Stomach (tissue), 9 donors: ENCODE results near the gene CRISPLD2. TPM values are rescaled to one million over a fixed set of nuclear protein-coding genes. Genes with fewer than 3 reads are reported as not detected.

Experiments used
- DNase-seq, 2 donors: peaks; one replicate each; pipeline versions ENCODE4 v3.0.0 to v3.0.0-alpha.2; 2013 to 2019
- H3K27ac ChIP-seq, 5 donors: fragments of 200-600 bp in 4 of 5; sonication (generic) in 4 of 5; one replicate each; pipeline ENCODE4 v1.5.1; 2013 to 2019; ENCODE audit warnings: mild to moderate bottlenecking in 1 of 5, moderate library complexity in 1 of 5
- H3K27me3 ChIP-seq, 3 donors: fragments of 200-600 bp; sonication (generic); one replicate each; pipeline ENCODE4 v1.5.1; 2017 to 2019; ENCODE audit warnings: mixed run types in 1 of 3
- H3K36me3 ChIP-seq, 4 donors: fragments of 200-600 bp; sonication (generic); 1 replicate in 3 of 4; 2 replicates in 1 of 4; pipeline ENCODE4 v1.5.1; 2016 to 2019
- H3K4me1 ChIP-seq, 4 donors: fragments of 200-600 bp; sonication (generic); one replicate each; pipeline ENCODE4 v1.5.1; 2016 to 2019
- H3K4me3 ChIP-seq, 4 donors: fragments of 200-600 bp; sonication (generic) in 3 of 4; one replicate each; pipeline ENCODE4 v1.5.1; 2016 to 2019; ENCODE audit warnings: mild to moderate bottlenecking in 1 of 4
- H3K9me3 ChIP-seq, 4 donors: fragments of 200-600 bp; sonication (generic); one replicate each; pipeline ENCODE4 v1.5.1; 2016 to 2019
- CTCF ChIP-seq, 7 experiments: fragments of 450-650 bp in 4 of 7; fragments of 200-600 bp in 3 of 7; sonication (generic) in 3 of 7; IDR thresholded peaks; one replicate each; pipeline ENCODE4 v1.5.1; 2016 to 2019; ENCODE audit warnings: antibody characterized with exemption in 7 of 7, control low read depth in 2 of 7, mild to moderate bottlenecking in 1 of 7
- EP300 ChIP-seq: sonication (generic); formaldehyde crosslinking; IDR thresholded peaks from one replicate; pipeline ENCODE4 v1.6.1; 2017; ENCODE audit warnings: antibody characterized with exemption
- POLR2A ChIP-seq, 4 donors: fragments of 450-650 bp; IDR thresholded peaks; one replicate each; pipeline ENCODE4 v1.6.1; 2016; ENCODE audit warnings: antibody characterized with exemption in 4 of 4, control low read depth in 2 of 4, mild to moderate bottlenecking in 1 of 4, moderate library complexity in 1 of 4
- POLR2AphosphoS5 ChIP-seq, 3 donors: sonication (generic); formaldehyde crosslinking; IDR thresholded peaks; one replicate each; pipeline ENCODE4 v1.6.1; 2016; ENCODE audit warnings: antibody characterized with exemption in 3 of 3
- WGBS, 5 donors: extraction: QIAGEN DNeasy Blood & Tissue Kit in 3 of 5; methylation state at CpG; one replicate each; pipeline versions ENCODE4 v1.1.5 to v1.1.7; 2013 to 2018; 5-methylcytosine and 5-hydroxymethylcytosine counted together
- intact Hi-C: fragments of 100-400 bp; cut with DNase I; formaldehyde crosslinking; loops from one replicate; pipeline ENCODE4 v1.15.1; 2023; ENCODE audit warnings: low total_unique reads
- polyA plus RNA-seq, 3 donors: library from polyadenylated mRNA; stranded (reverse); fragments of 200-250 nt; gene quantifications; one replicate each; pipeline ENCODE4 v1.2.3, GENCODE V29; 2013
- total RNA-seq, 5 donors: library from RNA; depleted of rRNA; stranded (reverse); fragments of >200 nt; gene quantifications; one replicate each; pipeline versions ENCODE4 v1.1.0 to v1.2.3, GENCODE V29; 2014 to 2016
- donor health status: healthy with polysubstance abuse.
- donor health status: Bipolar disorder and iron deficiency.
- donor health status: healthy.

Gene CRISPLD2
- total and polyA plus RNA-seq, 8 donors, result 18.3 to 242 (median 95.8) TPM

- intact Hi-C loops, result no loop called here
- DNase-seq, result no peak
- Histone ChIP-seq H3K36me3 (peaks cover 42 to 99% (median 97%) of the 10 kb centered on the region in 4 donors), H3K4me3 (no peak overlapping the region), H3K4me1 (peaks cover 0 to 9% (median 4%) of the 10 kb centered on the region in 4 donors), H3K27me3 (no peaks in the 10 kb centered on the region), H3K9me3 (peaks cover 2 to 20% (median 16%) of the 10 kb centered on the region in 4 donors), H3K27ac (no peak overlapping the region)
- TF ChIP-seq EP300 (no peak), CTCF (IDR thresholded peaks at IDR 0.05) (no peak), POLR2A (IDR thresholded peaks at IDR 0.05) (no peak), POLR2AphosphoS5 (IDR thresholded peaks at IDR 0.05) (no peak)
- 90 to 98% (median 96%) methylated on average over 2 of the region's 2 CpGs for WGBS, 5 donors
Measured at GRCh38 chr16:84859681-84860080, 39.9 kb downstream of the CRISPLD2 start.

- no peak overlapping the region for H3K27ac ChIP-seq
- no peak for DNase-seq
- H3K36me3 ChIP-seq, result peaks cover 35 to 96% (median 93%) of the 10 kb centered on the region in 4 donors
- 92 to 97% (median 95%) methylated on average over 9 of the region's 9 CpGs for WGBS, 5 donors
- TF ChIP-seq POLR2AphosphoS5 (IDR thresholded peaks at IDR 0.05) (no peak), CTCF (IDR thresholded peaks at IDR 0.05) (no peak), POLR2A (IDR thresholded peaks at IDR 0.05) (no peak), EP300 (no peak)
- peaks cover 2 to 20% (median 16%) of the 10 kb centered on the region in 4 donors for H3K9me3 ChIP-seq
- H3K4me3 ChIP-seq, result no peak overlapping the region
- intact Hi-C loops, result no loop called here
- no peaks in the 10 kb centered on the region for H3K27me3 ChIP-seq
- peaks cover 0 to 9% (median 4%) of the 10 kb centered on the region in 4 donors for H3K4me1 ChIP-seq
Measured at GRCh38 chr16:84860383-84860782, 40.6 kb downstream of the CRISPLD2 start.

- intact Hi-C loops, result no loop called here
- no peak overlapping the region for H3K27ac ChIP-seq
- H3K4me1 ChIP-seq, result peaks cover 0 to 9% (median 4%) of the 10 kb centered on the region in 4 donors
- H3K36me3 ChIP-seq, result peaks cover 30 to 88% (median 85%) of the 10 kb centered on the region in 4 donors
- no peak for TF ChIP-seq CTCF (IDR thresholded peaks at IDR 0.05)
- TF ChIP-seq POLR2AphosphoS5 (IDR thresholded peaks at IDR 0.05), result no peak
- TF ChIP-seq POLR2A (IDR thresholded peaks at IDR 0.05), result no peak
- TF ChIP-seq EP300, result no peak
- H3K9me3 ChIP-seq, result peaks cover 2 to 20% (median 16%) of the 10 kb centered on the region in 4 donors
- no peak overlapping the region for H3K4me3 ChIP-seq
- no peaks in the 10 kb centered on the region for H3K27me3 ChIP-seq
- no peak for DNase-seq
- WGBS, 5 donors, result 93 to 98% (median 95%) methylated on average over 7 of the region's 7 CpGs
Measured at GRCh38 chr16:84861671-84862070, 41.9 kb downstream of the CRISPLD2 start.

- DNase-seq, result no peak
- intact Hi-C loops, result no loop called here
- 64 to 78% (median 74%) methylated on average over 8 of the region's 8 CpGs for WGBS, 5 donors
Measured at GRCh38 chr16:84862804-84863480, 43.2 kb downstream of the CRISPLD2 start.

More at GRCh38 chr16:84862804-84863480, 43.2 kb downstream of the CRISPLD2 start:
- H3K27me3 ChIP-seq, result no peaks in the 10 kb centered on the region
- H3K4me1 ChIP-seq, result peaks cover 0 to 15% (median 4%) of the 10 kb centered on the region in 4 donors
- peaks cover 39 to 88% (median 85%) of the 10 kb centered on the region in 4 donors for H3K36me3 ChIP-seq
- H3K4me3 ChIP-seq, result no peak overlapping the region
- H3K27ac ChIP-seq, result no peak overlapping the region
- peaks cover 2 to 20% (median 16%) of the 10 kb centered on the region in 4 donors for H3K9me3 ChIP-seq
- TF ChIP-seq POLR2A (IDR thresholded peaks at IDR 0.05) (no peak), EP300 (no peak), CTCF (IDR thresholded peaks at IDR 0.05) (no peak), POLR2AphosphoS5 (IDR thresholded peaks at IDR 0.05) (no peak)
